GM21360 (cell line): ENCODE data around the gene FAF2.

Experiments
- ATAC-seq: cut with Tn5 transposase; IDR thresholded peaks from one replicate; pipeline ENCODE4 v1.9.1; 2021; ENCODE audit warnings: mild to moderate bottlenecking, moderate library complexity; ENCODE audit not compliant: unreplicated experiment

The FAF2 gene

GRCh38 chr5:176500511-176500910 lies 52.3 kb downstream of the FAF2 start:
- ATAC-seq = no peak

GRCh38 chr5:176501333-176501732 lies 53.1 kb downstream of the FAF2 start:
- no peak for ATAC-seq

- no peak for ATAC-seq
Measured at GRCh38 chr5:176503496-176503895, 55.3 kb downstream of the FAF2 start.

- ATAC-seq = no peak
Measured at GRCh38 chr5:176507911-176508310, 59.7 kb downstream of the FAF2 start.

- ATAC-seq = no peak
Measured at GRCh38 chr5:176508603-176509002, 60.4 kb downstream of the FAF2 start.

- ATAC-seq = no peak
Measured at GRCh38 chr5:176513788-176514187, 65.6 kb downstream of the FAF2 start.

- ATAC-seq = no peak
Measured at GRCh38 chr5:176514244-176514950, 66.2 kb downstream of the FAF2 start.

GRCh38 chr5:176515396-176515795 lies 67.2 kb downstream of the FAF2 start:
- no peak for ATAC-seq

GRCh38 chr5:176517053-176517661 lies 69.0 kb downstream of the FAF2 start:
- ATAC-seq = no peak

- ATAC-seq = no peak
Measured at GRCh38 chr5:176519810-176520720, 71.9 kb downstream of the FAF2 start.

- ATAC-seq = no peak
Measured at GRCh38 chr5:176521286-176521685, 73.1 kb downstream of the FAF2 start.

- no peak for ATAC-seq
Measured at GRCh38 chr5:176521699-176522263, 73.6 kb downstream of the FAF2 start.

- ATAC-seq = no peak
Measured at GRCh38 chr5:176524138-176524537, 76.0 kb downstream of the FAF2 start.

GRCh38 chr5:176524987-176525386 lies 76.8 kb downstream of the FAF2 start:
- no peak for ATAC-seq

- ATAC-seq = no peak
Measured at GRCh38 chr5:176525677-176526076, 77.5 kb downstream of the FAF2 start.

- ATAC-seq = no peak
Measured at GRCh38 chr5:176526462-176526861, 78.3 kb downstream of the FAF2 start.

GRCh38 chr5:176527246-176528222 lies 79.3 kb downstream of the FAF2 start:
- ATAC-seq = no peak

- no peak for ATAC-seq
Measured at GRCh38 chr5:176528301-176528700, 80.1 kb downstream of the FAF2 start.

GRCh38 chr5:176528761-176529115 lies 80.6 kb downstream of the FAF2 start:
- no peak for ATAC-seq

GRCh38 chr5:176529116-176529740 lies 81.0 kb downstream of the FAF2 start:
- ATAC-seq = no peak
